Bronchial epithelial cell (primary cell): ENCODE measurements around the gene ATP1B1. TPM values are rescaled to one million over a fixed set of nuclear protein-coding genes. Genes with fewer than 3 reads are reported as not detected.

Source experiments
- DNase-seq: peaks from one replicate; pipeline ENCODE4 v3.0.0-alpha.2; 2010; ENCODE audit warnings: low read depth
- FAIRE-seq: peaks from 2 replicates; lab custom pipeline; 2011; peaks lifted over from hg19 to GRCh38; lab: Jason Lieb, UNC
- H3K27me3 ChIP-seq: 2 replicates; pipeline ENCODE4 v1.5.1; 2011; ENCODE audit warnings: low read length; ENCODE audit not compliant: control insufficient read depth, insufficient read depth
- H3K36me3 ChIP-seq: 2 replicates; pipeline ENCODE4 v1.5.1; 2011; ENCODE audit warnings: low read length; ENCODE audit not compliant: control insufficient read depth, insufficient read depth
- H3K4me3 ChIP-seq: 2 replicates; pipeline ENCODE4 v1.5.1; 2011; ENCODE audit warnings: mild to moderate bottlenecking, low read depth, low read length, control low read depth
- total RNA-seq: library from RNA; depleted of rRNA; stranded (reverse); fragments of >200 nt; gene quantifications from 2 replicates; pipeline ENCODE4 v1.2.1, GENCODE V29; 2014
- TF ChIP-seq, protein P1 (sequence below): IDR thresholded peaks from 2 replicates; pipeline ENCODE4 v1.5.1; 2011; ENCODE audit warnings: mild to moderate bottlenecking, moderate library complexity, low read length, control low read depth, inconsistent platforms; ENCODE audit not compliant: insufficient read depth, severe bottlenecking

Gene ATP1B1
- total RNA-seq, 1 donor from 2014 or later = 49.0 TPM

DNA sequence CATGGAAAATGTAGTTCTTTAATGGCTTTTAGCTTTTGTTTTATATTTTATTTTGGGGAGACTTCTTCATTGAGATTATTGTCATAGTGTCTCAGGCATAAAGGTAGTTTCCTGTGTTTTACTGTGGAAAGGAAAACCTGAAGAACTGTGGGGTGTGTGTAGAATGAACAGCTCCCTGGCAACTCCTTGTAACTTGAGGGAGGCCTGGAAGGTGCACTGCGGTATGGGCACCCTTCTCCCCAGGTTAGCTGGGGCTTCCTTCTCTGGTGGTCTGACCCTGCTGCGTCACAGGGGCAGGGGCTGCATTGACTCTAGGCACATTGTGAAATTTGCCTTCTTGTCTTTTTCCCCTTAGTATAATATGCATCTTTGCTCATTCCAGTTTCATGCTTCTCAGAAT lies 1.7 kb downstream of the ATP1B1 start:
- TF ChIP-seq, protein P1, sequence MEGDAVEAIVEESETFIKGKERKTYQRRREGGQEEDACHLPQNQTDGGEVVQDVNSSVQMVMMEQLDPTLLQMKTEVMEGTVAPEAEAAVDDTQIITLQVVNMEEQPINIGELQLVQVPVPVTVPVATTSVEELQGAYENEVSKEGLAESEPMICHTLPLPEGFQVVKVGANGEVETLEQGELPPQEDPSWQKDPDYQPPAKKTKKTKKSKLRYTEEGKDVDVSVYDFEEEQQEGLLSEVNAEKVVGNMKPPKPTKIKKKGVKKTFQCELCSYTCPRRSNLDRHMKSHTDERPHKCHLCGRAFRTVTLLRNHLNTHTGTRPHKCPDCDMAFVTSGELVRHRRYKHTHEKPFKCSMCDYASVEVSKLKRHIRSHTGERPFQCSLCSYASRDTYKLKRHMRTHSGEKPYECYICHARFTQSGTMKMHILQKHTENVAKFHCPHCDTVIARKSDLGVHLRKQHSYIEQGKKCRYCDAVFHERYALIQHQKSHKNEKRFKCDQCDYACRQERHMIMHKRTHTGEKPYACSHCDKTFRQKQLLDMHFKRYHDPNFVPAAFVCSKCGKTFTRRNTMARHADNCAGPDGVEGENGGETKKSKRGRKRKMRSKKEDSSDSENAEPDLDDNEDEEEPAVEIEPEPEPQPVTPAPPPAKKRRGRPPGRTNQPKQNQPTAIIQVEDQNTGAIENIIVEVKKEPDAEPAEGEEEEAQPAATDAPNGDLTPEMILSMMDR = no peak
- Histone ChIP-seq H3K4me3 (peak overlapping the region; percentile 73), H3K36me3 (peaks cover 5% of the 10 kb centered on the region), H3K27me3 (no peaks in the 10 kb centered on the region)
- DNase-seq (no peak), FAIRE-seq (no peak)

DNA sequence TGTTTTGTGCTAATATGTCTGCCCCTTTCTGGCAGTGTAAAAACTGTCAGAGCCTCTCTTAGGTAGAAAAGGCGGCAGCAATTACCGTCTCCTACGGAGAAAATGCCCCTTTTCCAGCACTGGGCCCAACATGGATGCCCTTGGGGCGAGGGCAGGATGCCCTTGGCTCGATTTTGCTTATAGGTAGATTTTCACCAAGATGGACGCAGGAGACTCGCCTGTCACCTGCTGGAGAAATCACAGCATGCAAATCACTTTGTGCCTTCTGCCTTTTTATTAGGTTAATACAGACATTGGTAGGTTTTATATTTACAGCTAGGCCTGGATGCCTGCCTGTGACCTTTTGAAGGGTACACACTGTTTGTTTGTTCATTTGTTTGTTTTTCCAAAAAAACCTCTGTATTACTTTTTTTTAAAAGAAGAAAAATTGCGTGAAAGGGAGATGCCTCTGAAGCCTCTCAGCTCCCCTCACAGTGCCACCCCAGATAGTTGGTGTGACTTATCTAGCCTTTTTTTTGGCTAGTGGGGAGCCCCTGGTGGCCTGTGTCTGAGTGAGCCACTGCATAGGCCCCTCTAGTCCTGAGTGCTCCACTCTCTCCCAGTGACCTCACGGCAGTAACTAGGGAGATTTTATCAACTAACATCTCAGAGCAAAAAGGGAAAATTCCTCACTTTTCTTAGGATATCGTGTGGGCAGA lies 2.5 kb downstream of the ATP1B1 start:
- no peaks in the 10 kb centered on the region for H3K27me3 ChIP-seq
- FAIRE-seq = no peak
- peak overlapping the region; percentile 73 for H3K4me3 ChIP-seq
- TF ChIP-seq, protein P1 = peak; percentile 53
- no peak for DNase-seq
- peaks cover 5% of the 10 kb centered on the region for H3K36me3 ChIP-seq

DNA sequence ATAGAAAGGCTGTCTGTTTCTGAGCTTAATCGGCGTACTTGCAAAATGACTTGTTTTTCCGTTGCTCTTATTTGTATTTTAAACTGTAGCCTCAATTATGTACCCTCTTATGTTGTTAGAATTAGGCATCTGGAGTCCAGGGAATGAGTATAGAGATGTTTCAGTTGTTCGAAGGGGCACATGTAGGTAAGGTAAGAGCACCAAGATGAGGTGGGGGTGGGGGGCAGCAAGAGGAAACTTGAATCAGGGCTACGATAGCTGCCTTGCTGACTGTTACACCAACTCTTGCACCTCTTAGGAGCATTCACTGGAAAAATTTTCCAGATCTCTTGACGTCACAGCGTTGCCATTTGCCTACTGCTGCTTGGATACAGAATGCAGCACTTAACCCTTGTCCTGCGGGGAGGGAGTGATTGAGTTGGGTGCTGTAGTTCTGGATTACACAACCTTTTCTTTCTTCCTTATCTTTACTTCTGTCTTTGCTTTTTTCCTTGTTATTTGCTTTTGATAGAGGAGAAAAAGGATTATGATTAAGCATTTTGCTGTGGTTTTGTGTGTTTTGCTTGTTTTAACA lies 3.2 kb downstream of the ATP1B1 start:
- DNase-seq (peak; percentile 86), FAIRE-seq (no peak)
- Histone ChIP-seq H3K4me3 (no peak overlapping the region), H3K36me3 (peaks cover 6% of the 10 kb centered on the region), H3K27me3 (no peaks in the 10 kb centered on the region)
- TF ChIP-seq, protein P1 = no peak

DNA sequence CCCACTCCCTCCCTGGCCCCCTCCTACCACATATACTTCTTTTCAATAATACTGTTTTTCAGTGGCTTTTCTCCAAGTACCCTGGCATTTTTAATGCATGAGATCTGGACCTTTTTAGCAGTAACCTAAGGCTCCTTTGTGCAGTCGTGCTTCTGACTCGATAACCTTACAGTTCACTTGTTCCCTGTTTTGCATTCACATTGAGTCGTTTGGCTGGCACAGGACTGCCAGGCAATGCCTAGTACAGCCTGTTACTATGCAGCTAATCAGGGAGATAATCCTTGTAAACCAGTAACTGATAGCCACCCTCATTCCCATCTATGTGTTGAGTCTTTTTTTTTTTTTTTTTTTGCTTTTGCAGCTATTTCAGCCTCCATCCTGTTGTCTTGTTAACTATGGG lies 3.7 kb downstream of the ATP1B1 start:
- FAIRE-seq (no peak), DNase-seq (no peak)
- H3K4me3 ChIP-seq = peak overlapping the region; percentile 1
- peaks cover 6% of the 10 kb centered on the region for H3K36me3 ChIP-seq
- no peaks in the 10 kb centered on the region for H3K27me3 ChIP-seq
- TF ChIP-seq, protein P1 = no peak

DNA sequence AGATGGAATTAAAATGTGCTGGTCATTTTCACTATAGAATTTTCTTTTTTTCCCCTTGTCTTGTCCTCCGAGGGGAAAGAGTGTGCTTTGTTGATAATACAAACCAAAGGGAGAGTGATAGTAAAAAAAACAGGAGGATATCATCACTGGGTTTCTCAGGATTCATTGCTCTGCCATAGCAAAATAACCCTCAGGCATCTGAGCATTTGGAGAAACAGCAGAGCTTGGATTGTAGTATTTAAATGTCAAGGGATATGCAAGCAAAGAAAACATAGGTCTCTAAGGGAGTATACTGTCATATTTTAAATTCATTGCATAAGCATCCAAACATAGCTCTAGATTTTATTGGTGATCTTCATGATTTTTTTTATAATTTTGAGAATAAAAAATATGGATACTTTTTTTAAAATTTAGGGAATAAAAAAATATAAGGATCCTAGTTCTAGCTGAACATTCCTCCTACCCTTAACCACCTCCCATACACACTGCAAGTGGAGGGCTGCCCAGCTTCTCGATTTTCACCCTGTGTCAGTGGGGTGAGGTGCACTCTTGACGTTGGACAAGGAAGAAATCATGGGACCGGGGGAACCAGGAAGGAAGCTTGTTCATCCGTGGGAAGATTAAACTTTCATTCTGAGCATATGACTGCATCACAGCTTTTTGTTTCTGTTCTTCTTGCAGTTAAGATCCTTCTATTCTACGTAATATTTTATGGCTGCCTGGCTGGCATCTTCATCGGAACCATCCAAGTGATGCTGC lies 4.4 kb downstream of the ATP1B1 start:
- H3K4me3 ChIP-seq = no peak overlapping the region
- TF ChIP-seq, protein P1 = no peak
- no peak for DNase-seq
- H3K27me3 ChIP-seq = no peaks in the 10 kb centered on the region
- H3K36me3 ChIP-seq = peaks cover 6% of the 10 kb centered on the region
- FAIRE-seq = no peak
